Upper lobe of left lung (tissue), 6 donors: ENCODE results near the gene TRAPPC11. TPM values are rescaled to one million over a fixed set of nuclear protein-coding genes. Genes with fewer than 3 reads are reported as not detected.
"Not testable (repeated sequence)": the region's sequence is repeated elsewhere in the genome, so short reads cannot be mapped to it uniquely, and the experiment has no call there.

Experiments
- ATAC-seq, 2 donors: fragments of 200-7000 bp; cut with Tn5 transposase; one replicate each; pipeline ENCODE4 v1.9.1; 2022; ENCODE audit warnings: mild to moderate bottlenecking in 2 of 2, moderate library complexity in 2 of 2; ENCODE audit not compliant: low FRiP score in 2 of 2
- DNase-seq, 2 donors: peaks; one replicate each; pipeline ENCODE4 v3.0.0-alpha.2; 2019 to 2020
- H3K27ac ChIP-seq, 4 donors: fragments of 200-600 bp; sonication (generic); one replicate each; pipeline ENCODE4 v1.5.1; 2016 to 2019
- H3K27me3 ChIP-seq, 4 donors: fragments of 200-600 bp; sonication (generic); one replicate each; pipeline ENCODE4 v1.5.1; 2017 to 2019
- H3K36me3 ChIP-seq, 4 donors: fragments of 200-600 bp; sonication (generic); one replicate each; pipeline ENCODE4 v1.5.1; 2016 to 2019
- H3K4me1 ChIP-seq, 4 donors: fragments of 200-600 bp; sonication (generic); one replicate each; pipeline ENCODE4 v1.5.1; 2018 to 2019
- H3K4me3 ChIP-seq, 4 donors: fragments of 200-600 bp; sonication (generic); one replicate each; pipeline ENCODE4 v1.5.1; 2017 to 2019; ENCODE audit warnings: mild to moderate bottlenecking in 2 of 4, moderate library complexity in 1 of 4
- H3K9me3 ChIP-seq, 4 donors: fragments of 200-600 bp; sonication (generic); one replicate each; pipeline ENCODE4 v1.5.1; 2018 to 2019
- EP300 ChIP-seq, 4 donors: sonication (generic); formaldehyde crosslinking; IDR thresholded peaks; one replicate each; pipeline ENCODE4 v1.5.1; 2017; ENCODE audit warnings: antibody characterized with exemption in 4 of 4, control low read depth in 2 of 4
- POLR2A ChIP-seq, 4 donors: fragments of 450-650 bp; IDR thresholded peaks; one replicate each; pipeline ENCODE4 v1.5.1; 2016 to 2017; ENCODE audit warnings: antibody characterized with exemption in 4 of 4, mild to moderate bottlenecking in 2 of 4
- POLR2AphosphoS5 ChIP-seq, 2 donors: sonication (generic); formaldehyde crosslinking; IDR thresholded peaks; one replicate each; pipeline ENCODE4 v1.5.1; 2017; ENCODE audit warnings: antibody characterized with exemption in 2 of 2
- WGBS, 2 donors: methylation state at CpG; one replicate each; pipeline ENCODE4 v1.1.5; 2017 to 2018; 5-methylcytosine and 5-hydroxymethylcytosine counted together
- total RNA-seq, 6 donors: library from RNA; depleted of rRNA in 4 of 6; stranded (reverse); fragments of >200 nt in 4 of 6; gene quantifications; one replicate each; pipeline versions ENCODE4 v1.1.0 to v1.2.1, GENCODE V29; 2016 to 2021
- TF ChIP-seq, protein P1 (sequence below), 6 experiments: fragments of 450-650 bp in 4 of 6; fragments of 200-600 bp in 2 of 6; sonication (generic) in 2 of 6; IDR thresholded peaks; one replicate each; pipeline ENCODE4 v1.5.1; 2016 to 2019; ENCODE audit warnings: antibody characterized with exemption in 6 of 6
- donor health status: DM: no; HTN: no; CAD: no; lungs with moderate emphysema.
- donor health status: DM: no; HTN: yes; CAD: no; lungs with severe emphysema.

TRAPPC11 gene
- total RNA-seq, 6 donors from 2014 or later: 33.0 to 73.3 (median 39.1) TPM

DNA sequence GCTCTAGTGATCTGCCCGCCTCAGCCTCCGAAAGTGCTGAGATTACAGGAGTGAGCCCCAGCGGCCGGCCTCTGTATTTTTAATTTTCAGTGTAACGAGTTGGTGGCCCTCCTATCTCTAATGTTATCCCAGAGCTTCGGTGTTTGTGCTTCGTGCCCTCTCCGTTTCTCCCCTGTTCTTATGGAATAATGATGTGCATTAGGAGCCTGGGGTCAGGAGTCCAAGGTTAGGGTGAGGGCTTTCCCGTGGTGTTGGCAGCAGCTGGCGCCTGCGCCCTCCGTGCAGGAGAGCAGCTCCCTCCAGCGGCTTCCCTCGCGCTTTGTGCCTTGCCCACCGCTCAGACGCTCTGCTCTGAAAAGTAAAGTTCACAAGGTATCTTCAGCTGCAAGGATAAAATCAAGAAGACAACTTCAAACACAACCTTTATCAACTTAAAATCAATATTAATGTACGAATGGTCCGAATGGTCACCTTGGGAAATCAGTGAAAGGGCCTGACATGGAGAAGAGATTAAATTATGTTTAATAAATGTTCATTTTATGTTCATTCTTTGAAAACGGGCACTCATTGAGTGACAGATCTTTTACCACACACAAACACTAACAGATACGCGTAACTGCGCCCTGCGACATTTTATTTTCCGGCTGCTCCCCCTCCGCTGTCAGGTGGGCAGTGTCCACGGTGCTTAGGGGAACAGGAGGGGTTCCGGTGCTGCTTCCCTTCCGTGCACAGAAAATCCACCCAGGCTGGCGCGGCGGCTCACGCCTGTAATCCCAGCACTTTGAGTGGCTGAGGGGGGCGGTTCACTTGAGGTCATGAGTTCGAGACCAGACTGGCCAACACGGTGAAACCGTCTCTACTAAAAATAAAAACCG is 62.4 kb downstream of the TRAPPC11 start:
- no peaks in the 10 kb centered on the region for H3K36me3 ChIP-seq
- no peaks in the 10 kb centered on the region for H3K9me3 ChIP-seq
- no peaks in the 10 kb centered on the region for H3K27me3 ChIP-seq
- TF ChIP-seq, protein P1, sequence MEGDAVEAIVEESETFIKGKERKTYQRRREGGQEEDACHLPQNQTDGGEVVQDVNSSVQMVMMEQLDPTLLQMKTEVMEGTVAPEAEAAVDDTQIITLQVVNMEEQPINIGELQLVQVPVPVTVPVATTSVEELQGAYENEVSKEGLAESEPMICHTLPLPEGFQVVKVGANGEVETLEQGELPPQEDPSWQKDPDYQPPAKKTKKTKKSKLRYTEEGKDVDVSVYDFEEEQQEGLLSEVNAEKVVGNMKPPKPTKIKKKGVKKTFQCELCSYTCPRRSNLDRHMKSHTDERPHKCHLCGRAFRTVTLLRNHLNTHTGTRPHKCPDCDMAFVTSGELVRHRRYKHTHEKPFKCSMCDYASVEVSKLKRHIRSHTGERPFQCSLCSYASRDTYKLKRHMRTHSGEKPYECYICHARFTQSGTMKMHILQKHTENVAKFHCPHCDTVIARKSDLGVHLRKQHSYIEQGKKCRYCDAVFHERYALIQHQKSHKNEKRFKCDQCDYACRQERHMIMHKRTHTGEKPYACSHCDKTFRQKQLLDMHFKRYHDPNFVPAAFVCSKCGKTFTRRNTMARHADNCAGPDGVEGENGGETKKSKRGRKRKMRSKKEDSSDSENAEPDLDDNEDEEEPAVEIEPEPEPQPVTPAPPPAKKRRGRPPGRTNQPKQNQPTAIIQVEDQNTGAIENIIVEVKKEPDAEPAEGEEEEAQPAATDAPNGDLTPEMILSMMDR (IDR thresholded peaks at IDR 0.05): peak in 5 of 6 experiments; percentile 12 to 50 (median 23)
- TF ChIP-seq POLR2AphosphoS5 (IDR thresholded peaks at IDR 0.05): no peak
- H3K27ac ChIP-seq: peak overlapping the region in 1 of 4 donors; percentile 84
- ATAC-seq: peak; percentile 79 to 88
- DNase-seq: peak; percentile 80 to 93
- H3K4me1 ChIP-seq: peaks cover 5 to 18% (median 12%) of the 10 kb centered on the region in 4 donors
- 27 to 52% methylated on average over 38 of the region's 38 CpGs for WGBS, 2 donors
- H3K4me3 ChIP-seq: peak overlapping the region in 3 of 4 donors; percentile 60 to 65 (median 62)

DNA sequence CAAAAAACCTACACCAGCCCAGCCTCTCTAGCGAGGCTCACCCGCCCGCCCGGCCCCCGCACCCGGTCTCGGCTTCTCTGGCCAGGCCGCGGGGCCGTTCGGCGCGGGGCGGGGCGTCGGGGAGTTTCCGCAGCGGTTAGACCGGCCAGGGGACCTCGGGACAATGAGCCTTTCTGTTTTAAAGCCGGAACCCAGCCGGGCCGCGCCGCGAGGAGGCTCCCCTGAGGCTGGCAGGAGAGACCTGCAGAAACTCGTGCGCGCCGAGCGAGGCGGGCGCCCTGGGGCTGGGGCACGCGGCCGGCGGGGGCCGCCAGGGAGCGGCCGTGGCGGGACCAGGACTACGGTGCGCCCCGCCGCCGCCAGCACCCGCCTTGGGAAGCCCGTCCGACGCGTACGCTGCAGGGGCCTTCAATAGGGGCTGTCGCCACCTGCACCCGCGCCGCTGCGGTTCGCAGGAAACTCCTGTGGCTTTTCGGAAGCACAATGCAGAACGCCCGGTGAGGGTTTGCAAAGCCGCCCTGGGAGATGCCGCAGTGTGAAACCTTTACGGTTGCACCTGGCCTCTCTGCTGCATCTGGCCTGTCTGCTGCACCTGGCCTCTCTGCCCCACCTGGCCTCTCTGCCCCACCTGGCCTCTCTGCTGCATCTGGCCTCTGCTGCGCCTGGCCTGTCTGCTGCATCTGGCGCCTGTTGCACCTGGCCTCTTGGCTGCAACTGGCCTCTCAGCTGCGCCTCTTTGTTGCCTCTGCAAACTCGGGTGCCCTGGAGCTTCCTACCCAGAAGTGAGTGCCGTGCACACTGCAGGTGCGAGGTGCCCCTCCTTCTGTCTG is 63.9 kb downstream of the TRAPPC11 start:
- H3K4me3 ChIP-seq: peak overlapping the region; percentile 36 to 65 (median 61)
- ATAC-seq: peak; percentile 79 to 84
- TF ChIP-seq POLR2A (IDR thresholded peaks at IDR 0.05): no peak
- TF ChIP-seq, protein P1 (IDR thresholded peaks at IDR 0.05): peak in 2 of 6 experiments; percentile 18 to 23
- H3K9me3 ChIP-seq: no peaks in the 10 kb centered on the region
- WGBS, 2 donors: 8 to 11% methylated on average over 26 to 29 of the region's 70 CpGs
- H3K27ac ChIP-seq: peak overlapping the region in 1 of 4 donors; percentile 84
- no peaks in the 10 kb centered on the region for H3K36me3 ChIP-seq
- no peaks in the 10 kb centered on the region for H3K27me3 ChIP-seq
- peaks cover 5 to 18% (median 12%) of the 10 kb centered on the region in 4 donors for H3K4me1 ChIP-seq
- peak; percentile 83 to 95 for DNase-seq

DNA sequence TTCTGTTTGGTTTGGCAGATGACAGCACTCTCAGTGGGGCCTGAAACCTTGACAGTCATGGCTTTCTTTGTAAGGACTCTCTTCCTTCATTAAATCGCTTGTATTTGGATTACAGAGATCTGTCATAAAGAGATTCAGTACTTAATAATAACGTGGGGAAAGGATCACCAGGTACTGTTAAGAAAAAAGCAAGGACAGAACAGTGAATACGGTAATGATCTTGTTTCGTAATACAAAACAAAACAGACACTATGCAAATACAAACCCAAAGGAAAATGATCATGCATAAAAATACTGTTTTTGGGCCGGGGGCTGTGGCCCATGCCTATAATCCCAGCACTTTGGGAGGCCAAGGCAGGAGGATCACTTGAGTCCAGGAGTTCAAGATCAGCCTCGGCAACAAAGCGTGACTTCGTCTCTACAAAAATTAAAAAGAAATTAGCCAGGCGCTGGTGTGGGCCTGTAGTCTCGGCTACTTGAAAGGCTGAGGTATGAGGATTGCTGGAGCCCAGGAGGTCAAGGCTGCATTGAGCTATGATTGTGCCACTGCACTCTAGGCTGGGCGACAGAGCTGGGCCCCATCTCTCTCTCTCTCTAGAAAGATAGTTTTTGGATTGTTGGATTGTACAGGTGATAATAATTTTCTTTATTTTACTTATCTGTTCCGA is 64.6 kb downstream of the TRAPPC11 start:
- Histone ChIP-seq H3K4me1 (peaks cover 5 to 18% (median 14%) of the 10 kb centered on the region in 4 donors), H3K27me3 (no peaks in the 10 kb centered on the region), H3K27ac (no peak overlapping the region), H3K4me3 (no peak overlapping the region), H3K9me3 (no peaks in the 10 kb centered on the region), H3K36me3 (no peaks in the 10 kb centered on the region)
- no peak for TF ChIP-seq POLR2A (IDR thresholded peaks at IDR 0.05)
- TF ChIP-seq POLR2AphosphoS5 (IDR thresholded peaks at IDR 0.05): no peak
- ATAC-seq (no peak), DNase-seq (no peak)
- 83 to 85% methylated on average over 12 of the region's 12 CpGs for WGBS, 2 donors

DNA sequence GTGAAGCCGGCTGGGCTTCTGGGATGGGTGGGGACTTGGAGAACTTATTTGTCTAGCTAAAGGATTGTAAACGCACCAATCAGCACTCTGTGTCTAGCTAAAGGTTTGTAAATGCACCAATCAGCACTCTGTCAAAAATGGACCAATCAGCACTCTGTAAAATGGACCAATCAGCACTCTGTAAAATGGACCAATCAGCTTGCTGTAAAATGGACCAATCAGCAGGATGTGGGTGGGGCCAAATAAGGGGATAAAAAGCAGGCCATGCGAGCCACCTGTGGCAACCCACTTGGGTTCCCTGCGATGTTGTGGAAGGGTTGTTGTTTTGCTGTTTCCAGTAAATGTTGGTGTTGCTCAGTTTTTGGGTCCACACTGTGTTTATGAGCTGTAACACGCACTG is 66.5 kb downstream of the TRAPPC11 start:
- H3K4me1 ChIP-seq: peaks cover 5 to 18% (median 16%) of the 10 kb centered on the region in 4 donors
- 75 to 86% methylated on average over 5 of the region's 5 CpGs for WGBS, 2 donors
- ATAC-seq, DNase-seq, H3K4me3 ChIP-seq, H3K27ac ChIP-seq, H3K36me3 ChIP-seq, H3K9me3 ChIP-seq, H3K27me3 ChIP-seq: not testable (repeated sequence)

DNA sequence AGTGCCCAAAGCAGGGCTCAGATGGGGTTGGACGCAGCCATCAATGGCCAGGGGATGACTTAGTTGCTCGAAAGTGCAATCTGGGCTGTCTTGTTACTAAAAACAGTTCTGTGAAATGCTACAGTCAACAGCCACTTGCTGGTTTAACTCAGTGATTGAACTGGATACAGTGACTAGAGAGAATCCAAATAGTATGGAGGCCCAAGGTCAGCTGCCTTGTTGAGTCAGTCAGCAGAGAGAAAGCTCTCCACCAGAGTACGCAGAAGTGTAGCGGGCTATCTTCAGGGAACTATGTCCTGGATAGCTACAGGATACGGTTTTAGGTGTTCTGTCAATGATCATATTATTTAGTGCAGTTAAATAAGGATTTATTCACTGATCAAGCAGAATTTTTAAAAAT is 68.4 kb downstream of the TRAPPC11 start:
- DNase-seq (no peak), ATAC-seq (no peak)
- Histone ChIP-seq H3K36me3 (no peaks in the 10 kb centered on the region), H3K4me1 (peaks cover 5 to 12% (median 8%) of the 10 kb centered on the region in 4 donors), H3K9me3 (no peaks in the 10 kb centered on the region), H3K4me3 (no peak overlapping the region), H3K27ac (no peak overlapping the region), H3K27me3 (no peaks in the 10 kb centered on the region)
- 95 to 96% methylated on average over 5 of the region's 5 CpGs for WGBS, 2 donors
- TF ChIP-seq, protein P1 (IDR thresholded peaks at IDR 0.05): no peak
- no peak for TF ChIP-seq POLR2A (IDR thresholded peaks at IDR 0.05)
- TF ChIP-seq EP300 (IDR thresholded peaks at IDR 0.05): no peak
- no peak for TF ChIP-seq POLR2AphosphoS5 (IDR thresholded peaks at IDR 0.05)
